Activated naive CD8-positive, alpha-beta T cell treated with anti-CD3 and anti-CD28 coated beads, Interleukin-2, amount 50 U/mL, for 24 hours (primary cell): ENCODE results near the gene GAS6.
"Not testable (repeated sequence)": the region's sequence is repeated elsewhere in the genome, so short reads cannot be mapped to it uniquely, and the experiment has no call there.

Source experiments
- ATAC-seq: fragments of 150-1000 bp; cut with Tn5 transposase; one replicate; pipeline ENCODE4 v1.10.0; 2021
- DNase-seq: peaks from one replicate; pipeline ENCODE4 v3.0.0; 2021
- H3K27ac Mint-ChIP-seq: one replicate; pipeline ENCODE4 v1.8.0; 2021; ENCODE audit warnings: mild to moderate bottlenecking, mixed read lengths
- H3K27me3 Mint-ChIP-seq: one replicate; pipeline ENCODE4 v1.8.0; 2021; ENCODE audit warnings: mixed read lengths
- H3K36me3 Mint-ChIP-seq: one replicate; pipeline ENCODE4 v1.8.0; 2021; ENCODE audit warnings: low read depth, mixed read lengths
- H3K4me1 Mint-ChIP-seq: one replicate; pipeline ENCODE4 v1.8.0; 2021; ENCODE audit warnings: mixed read lengths
- H3K4me3 Mint-ChIP-seq: one replicate; pipeline ENCODE4 v1.8.0; 2021; ENCODE audit warnings: mild to moderate bottlenecking, moderate library complexity, mixed read lengths
- H3K9me3 Mint-ChIP-seq: one replicate; pipeline ENCODE4 v1.8.0; 2021; ENCODE audit warnings: mixed read lengths

GAS6 gene

GRCh38 chr13:113834496-113835200 lies 29.2 kb downstream of the GAS6 start:
- ATAC-seq (no peak), DNase-seq (no peak)
- Mint-ChIP-seq H3K27me3 (no peaks in the 10 kb centered on the region), H3K4me3 (no peak overlapping the region), H3K4me1 (peaks cover 2% of the 10 kb centered on the region), H3K36me3 (peaks cover 3% of the 10 kb centered on the region), H3K27ac (no peak overlapping the region), H3K9me3 (no peaks in the 10 kb centered on the region)

DNA sequence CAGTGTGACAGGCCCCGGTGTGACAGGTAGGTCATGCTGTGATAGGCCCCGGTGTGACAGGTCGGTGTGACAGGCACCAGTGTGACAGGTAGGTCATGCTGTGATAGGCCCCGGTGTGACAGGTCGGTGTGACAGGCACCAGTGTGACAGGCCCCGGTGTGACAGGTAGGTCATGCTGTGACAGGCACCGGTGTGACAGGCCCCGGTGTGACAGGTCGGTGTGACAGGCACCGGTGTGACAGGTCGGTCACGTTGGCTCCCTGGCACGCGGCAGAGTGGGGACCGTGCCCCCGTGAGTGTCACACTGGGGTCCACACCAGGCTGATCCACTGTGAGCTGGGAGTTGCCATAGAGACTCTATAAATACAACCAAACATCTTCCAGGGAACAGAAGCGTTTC lies 29.9 kb downstream of the GAS6 start:
- H3K36me3 Mint-ChIP-seq, H3K27me3 Mint-ChIP-seq, H3K27ac Mint-ChIP-seq, H3K4me3 Mint-ChIP-seq, H3K4me1 Mint-ChIP-seq, H3K9me3 Mint-ChIP-seq, DNase-seq, ATAC-seq: not testable (repeated sequence)

- peaks cover 3% of the 10 kb centered on the region for H3K36me3 Mint-ChIP-seq
- H3K4me1 Mint-ChIP-seq: peaks cover 2% of the 10 kb centered on the region
- no peak for DNase-seq
- no peak for ATAC-seq
- H3K27me3 Mint-ChIP-seq: no peaks in the 10 kb centered on the region
- H3K27ac Mint-ChIP-seq: no peak overlapping the region
- H3K4me3 Mint-ChIP-seq: no peak overlapping the region
- no peaks in the 10 kb centered on the region for H3K9me3 Mint-ChIP-seq
Observed at GRCh38 chr13:113833111-113833830, 30.6 kb downstream of the GAS6 start.

DNA sequence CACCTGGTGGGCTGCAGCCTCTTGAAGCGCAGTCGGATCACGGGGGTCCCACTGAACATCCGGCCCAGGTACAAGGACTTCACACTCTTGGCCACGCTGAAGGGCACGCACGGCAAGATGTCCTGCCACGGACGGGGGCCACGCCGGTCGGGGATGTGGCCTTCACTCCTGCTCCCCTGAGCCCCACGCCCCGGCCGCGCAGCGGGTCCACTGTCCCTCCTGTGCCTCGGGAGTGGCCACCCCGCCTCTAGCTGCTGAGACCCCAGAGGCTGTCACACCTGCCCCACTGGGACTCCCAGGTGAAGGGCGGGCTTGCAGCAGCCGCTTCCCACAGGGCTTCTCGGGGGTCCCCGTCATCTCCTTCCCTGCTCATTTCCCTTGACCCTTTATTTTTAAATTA lies 31.2 kb downstream of the GAS6 start:
- Mint-ChIP-seq H3K27me3 (no peaks in the 10 kb centered on the region), H3K27ac (no peak overlapping the region), H3K9me3 (no peaks in the 10 kb centered on the region), H3K4me1 (peaks cover 2% of the 10 kb centered on the region), H3K4me3 (no peak overlapping the region), H3K36me3 (peaks cover 4% of the 10 kb centered on the region)
- no peak for ATAC-seq
- DNase-seq: no peak

GRCh38 chr13:113832205-113832604 lies 31.7 kb downstream of the GAS6 start:
- H3K4me3 Mint-ChIP-seq: no peak overlapping the region
- H3K4me1 Mint-ChIP-seq: peaks cover 2% of the 10 kb centered on the region
- H3K36me3 Mint-ChIP-seq: peaks cover 7% of the 10 kb centered on the region
- no peak for ATAC-seq
- H3K27me3 Mint-ChIP-seq: no peaks in the 10 kb centered on the region
- no peaks in the 10 kb centered on the region for H3K9me3 Mint-ChIP-seq
- H3K27ac Mint-ChIP-seq: no peak overlapping the region
- DNase-seq: no peak

- H3K4me1 Mint-ChIP-seq: no peaks in the 10 kb centered on the region
- H3K9me3 Mint-ChIP-seq: no peaks in the 10 kb centered on the region
- H3K36me3 Mint-ChIP-seq: peaks cover 8% of the 10 kb centered on the region
- ATAC-seq: no peak
- H3K27me3 Mint-ChIP-seq: no peaks in the 10 kb centered on the region
- no peak overlapping the region for H3K27ac Mint-ChIP-seq
- DNase-seq: no peak
- H3K4me3 Mint-ChIP-seq: no peak overlapping the region
Observed at GRCh38 chr13:113831061-113831460, 32.8 kb downstream of the GAS6 start.

- not testable (repeated sequence) for H3K27ac Mint-ChIP-seq, H3K27me3 Mint-ChIP-seq, DNase-seq, H3K4me1 Mint-ChIP-seq, H3K4me3 Mint-ChIP-seq, H3K9me3 Mint-ChIP-seq, H3K36me3 Mint-ChIP-seq, ATAC-seq
Observed at GRCh38 chr13:113830426-113830950, 33.4 kb downstream of the GAS6 start.

DNA sequence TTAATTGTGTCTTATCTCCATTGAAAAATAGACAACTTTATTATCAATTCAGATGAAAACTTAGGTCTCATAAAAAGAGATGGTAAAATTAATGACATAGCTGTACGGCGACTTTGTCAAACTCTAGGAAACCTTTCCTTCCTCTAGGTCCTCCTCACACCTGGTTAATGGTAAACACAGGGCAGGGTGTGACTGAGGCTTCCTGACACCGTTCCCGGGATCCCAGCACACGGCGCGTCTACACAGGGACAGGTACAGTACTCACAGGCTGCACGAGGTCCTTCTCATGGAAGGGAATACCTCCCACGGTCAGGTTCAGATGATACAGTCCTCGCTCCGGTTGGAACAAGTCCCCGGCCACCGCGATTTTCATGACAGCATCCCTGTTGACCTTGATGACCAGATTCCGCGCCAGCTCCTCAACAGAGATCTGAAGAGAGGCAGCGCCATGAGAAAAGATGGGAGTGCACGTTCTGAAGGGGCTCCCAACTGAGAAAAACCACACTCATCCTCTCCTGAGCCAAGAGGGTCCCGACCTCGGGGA lies 35.5 kb downstream of the GAS6 start:
- Mint-ChIP-seq H3K4me3 (no peak overlapping the region), H3K27ac (no peak overlapping the region), H3K4me1 (no peaks in the 10 kb centered on the region), H3K9me3 (no peaks in the 10 kb centered on the region), H3K27me3 (no peaks in the 10 kb centered on the region), H3K36me3 (peaks cover 10% of the 10 kb centered on the region)
- no peak for ATAC-seq
- no peak for DNase-seq

DNA sequence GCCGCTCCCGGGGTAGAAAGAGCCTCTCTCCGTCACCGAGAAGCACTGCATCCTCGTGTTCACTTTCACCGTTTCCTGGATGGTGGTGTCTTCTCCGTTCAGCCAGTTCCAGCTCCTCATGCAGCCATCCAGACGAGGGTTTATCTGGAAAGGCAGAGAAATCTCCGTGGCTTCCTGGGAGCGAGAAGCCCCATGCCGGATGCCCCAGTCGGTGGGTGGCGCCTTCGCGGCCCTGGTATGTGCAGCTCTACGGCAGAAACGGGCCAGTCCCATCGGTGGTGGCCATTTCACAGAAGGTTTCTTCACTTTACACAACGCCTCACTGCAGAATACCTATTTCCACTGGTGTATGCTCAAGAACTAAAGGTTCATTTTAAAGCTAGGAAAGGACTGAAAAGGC lies 36.9 kb downstream of the GAS6 start:
- H3K36me3 Mint-ChIP-seq: peaks cover 8% of the 10 kb centered on the region
- H3K4me3 Mint-ChIP-seq: no peak overlapping the region
- H3K27me3 Mint-ChIP-seq: no peaks in the 10 kb centered on the region
- ATAC-seq: no peak
- no peak for DNase-seq
- no peak overlapping the region for H3K27ac Mint-ChIP-seq
- H3K9me3 Mint-ChIP-seq: no peaks in the 10 kb centered on the region
- no peaks in the 10 kb centered on the region for H3K4me1 Mint-ChIP-seq

DNA sequence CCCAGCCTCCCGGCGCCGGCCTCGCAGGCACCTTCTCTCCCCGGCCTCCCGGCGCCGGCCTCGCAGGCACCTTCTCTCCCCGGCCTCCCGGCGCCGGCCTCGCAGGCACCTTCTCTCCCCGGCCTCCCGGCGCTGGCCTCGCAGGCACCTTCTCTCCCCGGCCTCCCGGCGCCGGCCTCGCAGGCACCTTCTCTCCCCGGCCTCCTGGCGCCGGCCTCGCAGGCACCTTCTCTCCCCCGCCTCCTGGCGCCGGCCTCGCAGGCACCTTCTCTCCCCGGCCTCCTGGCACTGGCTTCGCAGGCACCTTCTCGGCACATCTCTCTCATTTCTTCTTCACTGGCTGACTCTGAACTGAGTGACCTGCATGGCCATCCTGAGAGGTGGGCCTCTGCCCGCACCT lies 37.4 kb downstream of the GAS6 start:
- not testable (repeated sequence) for H3K4me3 Mint-ChIP-seq, H3K36me3 Mint-ChIP-seq, ATAC-seq, H3K27me3 Mint-ChIP-seq, DNase-seq, H3K4me1 Mint-ChIP-seq, H3K9me3 Mint-ChIP-seq, H3K27ac Mint-ChIP-seq

DNA sequence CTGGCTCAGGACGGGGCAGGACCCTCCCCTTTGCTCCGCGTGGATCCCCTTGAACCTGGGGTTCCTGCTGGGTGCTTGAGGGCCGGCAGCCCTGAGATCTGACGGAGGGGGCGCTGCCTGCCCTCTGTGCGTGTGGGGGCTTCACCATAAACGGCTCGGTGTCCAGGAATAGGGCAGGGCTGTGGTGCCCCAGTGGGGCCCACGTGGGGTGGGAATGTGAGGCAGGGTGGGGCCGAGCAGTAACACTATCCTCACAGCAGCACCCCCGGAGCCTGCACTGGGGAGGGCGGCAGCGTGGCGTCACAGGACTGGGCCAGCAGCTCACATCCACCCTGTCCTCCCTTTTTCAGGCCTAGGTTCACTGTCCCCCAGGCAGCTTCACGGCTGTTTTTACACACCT lies 38.0 kb downstream of the GAS6 start:
- no peaks in the 10 kb centered on the region for H3K27me3 Mint-ChIP-seq
- no peak overlapping the region for H3K27ac Mint-ChIP-seq

DNA sequence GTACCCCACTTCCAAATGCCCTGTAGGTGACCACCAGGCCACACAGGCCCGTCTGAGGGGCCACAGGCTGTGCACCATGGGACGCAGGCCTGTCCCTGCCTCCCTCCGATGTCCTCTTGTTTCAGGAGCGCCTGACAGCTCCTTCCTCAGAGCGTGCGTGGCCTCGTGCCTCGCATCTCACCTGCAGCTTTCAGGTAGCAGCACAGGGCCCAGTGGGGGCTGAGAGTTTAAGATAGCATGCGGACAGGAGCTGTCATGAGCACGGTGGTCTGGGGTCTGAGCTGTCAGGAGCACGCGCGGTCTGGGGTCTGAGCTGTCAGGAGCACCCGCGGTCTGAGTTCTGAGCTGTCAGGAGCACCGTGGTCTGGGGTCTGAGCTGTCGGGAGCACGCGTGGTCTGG lies 40.1 kb downstream of the GAS6 start:
- no peaks in the 10 kb centered on the region for H3K4me1 Mint-ChIP-seq
- DNase-seq: no peak
- H3K9me3 Mint-ChIP-seq: no peaks in the 10 kb centered on the region

More for the DNA sequence above, 38.0 kb downstream of the GAS6 start:
- no peak for DNase-seq
- no peaks in the 10 kb centered on the region for H3K4me1 Mint-ChIP-seq
- H3K9me3 Mint-ChIP-seq: no peaks in the 10 kb centered on the region
- ATAC-seq: no peak
- peaks cover 11% of the 10 kb centered on the region for H3K36me3 Mint-ChIP-seq
- H3K4me3 Mint-ChIP-seq: no peak overlapping the region

DNA sequence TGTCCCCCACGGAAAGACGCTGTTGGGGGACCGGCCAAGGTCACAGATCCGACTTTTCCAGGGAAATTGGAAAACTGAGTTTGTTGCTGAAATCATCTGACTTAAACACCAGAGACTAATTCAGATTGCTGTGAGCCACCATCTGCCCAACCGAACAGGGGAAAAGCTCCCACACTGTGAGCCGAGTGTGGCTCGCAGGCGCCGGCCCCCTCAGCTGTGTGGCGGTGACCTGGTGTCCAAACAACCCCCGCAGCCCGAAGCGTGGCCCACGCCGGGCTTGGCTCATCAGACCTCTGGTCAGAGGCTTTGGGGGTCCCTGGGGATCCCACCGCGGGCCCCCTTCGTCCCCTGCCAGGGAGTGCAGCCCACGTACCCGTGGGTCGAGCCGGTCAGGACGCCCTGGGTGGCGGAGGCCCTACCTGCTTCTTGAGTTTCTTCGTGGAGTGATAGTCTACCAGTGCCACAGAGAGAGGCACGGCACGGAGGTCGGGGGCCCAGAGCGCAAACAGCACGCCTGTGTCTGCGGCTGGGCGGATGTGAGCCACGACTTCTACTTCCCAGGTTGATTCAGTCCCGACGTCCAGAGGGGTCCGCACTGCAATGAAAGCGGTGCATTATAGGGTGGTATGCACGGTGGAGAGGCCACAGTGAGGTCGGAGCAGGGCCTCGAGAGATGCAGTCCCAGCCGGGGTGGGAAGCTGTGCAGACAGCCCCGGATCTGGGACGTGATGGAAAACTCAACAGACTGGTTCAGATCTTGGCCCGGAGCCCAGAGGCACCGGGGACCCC lies 40.7 kb downstream of the GAS6 start:
- no peak overlapping the region for H3K27ac Mint-ChIP-seq
- no peak overlapping the region for H3K4me3 Mint-ChIP-seq
- no peak for DNase-seq
- no peaks in the 10 kb centered on the region for H3K4me1 Mint-ChIP-seq
- no peaks in the 10 kb centered on the region for H3K9me3 Mint-ChIP-seq
- ATAC-seq: no peak
- H3K27me3 Mint-ChIP-seq: no peaks in the 10 kb centered on the region
- H3K36me3 Mint-ChIP-seq: peaks cover 11% of the 10 kb centered on the region

More for the DNA sequence above, 40.1 kb downstream of the GAS6 start:
- ATAC-seq: no peak
- Mint-ChIP-seq H3K36me3 (peaks cover 11% of the 10 kb centered on the region), H3K27me3 (no peaks in the 10 kb centered on the region), H3K27ac (no peak overlapping the region), H3K4me3 (no peak overlapping the region)

- H3K9me3 Mint-ChIP-seq: no peaks in the 10 kb centered on the region
- H3K27me3 Mint-ChIP-seq: no peaks in the 10 kb centered on the region
- no peak for ATAC-seq
- H3K4me1 Mint-ChIP-seq: peaks cover 2% of the 10 kb centered on the region
- H3K27ac Mint-ChIP-seq: no peak overlapping the region
- no peak overlapping the region for H3K4me3 Mint-ChIP-seq
- H3K36me3 Mint-ChIP-seq: peaks cover 8% of the 10 kb centered on the region
- no peak for DNase-seq
Observed at GRCh38 chr13:113822266-113822665, 41.6 kb downstream of the GAS6 start.
